ENCODE data around the gene MMAB. TPM values are rescaled to one million over a fixed set of nuclear protein-coding genes. Genes with fewer than 3 reads are reported as not detected.

Gene MMAB
- polyA plus RNA-seq, 2 of the 4 experiments (the other 2 are of a cell fraction): 26.1 to 36.8 TPM

DNA sequence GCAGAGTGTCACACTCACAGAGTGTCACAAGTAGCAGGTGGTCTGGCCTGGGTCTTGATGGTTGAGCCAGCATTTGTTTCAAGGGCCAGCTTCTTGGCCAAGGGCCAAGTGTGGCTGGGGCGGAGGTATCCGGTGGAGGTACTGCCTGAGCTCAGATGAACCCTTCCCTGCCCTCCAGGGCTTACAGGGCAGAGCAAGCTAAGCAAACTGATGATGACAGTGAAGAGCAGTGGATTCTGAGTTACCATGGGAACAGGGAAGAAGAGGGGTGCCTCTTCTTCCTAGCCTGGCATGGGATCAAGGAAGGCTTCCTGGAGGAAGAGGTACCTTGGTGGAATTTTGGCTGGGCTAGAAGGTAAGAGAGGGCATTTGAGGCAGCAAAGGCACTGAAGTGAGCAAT, 36.0 kb upstream of the MMAB start:
- CTCF ChIA-PET: interaction anchor here (0.6 to 5.8 kb wide), 2 partner anchors 11 to 166 kb away, joined by 3 to 54 read pairs; no protein-coding TSS in a partner anchor
- FAIRE-seq: no peak
- Histone ChIP-seq H3K4me2 (no peak overlapping the region), H3K27ac (no peak overlapping the region), H3K9me3 (no peaks in the 10 kb centered on the region), H3K4me1 (no peaks in the 10 kb centered on the region), H3K4me3 (no peak overlapping the region)
- POLR2A ChIA-PET: no interaction called here
- DNase-seq (ENCODE audit: low read depth in 1 of 2, low spot score in 1 of 2): peak in 1 of 2 experiments; percentile 20
- TF ChIP-seq NFE2L2 (conservative IDR thresholded peaks at IDR 0.05; ENCODE audit: low read length) (no peak), EHF (CRISPR knock-in tag; IDR thresholded peaks at IDR 0.05) (no peak), POLR2A (IDR thresholded peaks at IDR 0.05; ENCODE audit: low read length) (no peak), ZFP36 (IDR thresholded peaks at IDR 0.05; ENCODE audit: borderline replicate concordance, partially characterized antibody) (peak; percentile 75)
- TF ChIP-seq, protein P1, sequence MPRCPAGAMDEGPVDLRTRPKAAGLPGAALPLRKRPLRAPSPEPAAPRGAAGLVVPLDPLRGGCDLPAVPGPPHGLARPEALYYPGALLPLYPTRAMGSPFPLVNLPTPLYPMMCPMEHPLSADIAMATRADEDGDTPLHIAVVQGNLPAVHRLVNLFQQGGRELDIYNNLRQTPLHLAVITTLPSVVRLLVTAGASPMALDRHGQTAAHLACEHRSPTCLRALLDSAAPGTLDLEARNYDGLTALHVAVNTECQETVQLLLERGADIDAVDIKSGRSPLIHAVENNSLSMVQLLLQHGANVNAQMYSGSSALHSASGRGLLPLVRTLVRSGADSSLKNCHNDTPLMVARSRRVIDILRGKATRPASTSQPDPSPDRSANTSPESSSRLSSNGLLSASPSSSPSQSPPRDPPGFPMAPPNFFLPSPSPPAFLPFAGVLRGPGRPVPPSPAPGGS (IDR thresholded peaks at IDR 0.05): no peak
- no peak for ATAC-seq
- 12% methylated on average over 2 of the region's 2 CpGs for WGBS (ENCODE audit: missing lambda C conversion rate)

DNA sequence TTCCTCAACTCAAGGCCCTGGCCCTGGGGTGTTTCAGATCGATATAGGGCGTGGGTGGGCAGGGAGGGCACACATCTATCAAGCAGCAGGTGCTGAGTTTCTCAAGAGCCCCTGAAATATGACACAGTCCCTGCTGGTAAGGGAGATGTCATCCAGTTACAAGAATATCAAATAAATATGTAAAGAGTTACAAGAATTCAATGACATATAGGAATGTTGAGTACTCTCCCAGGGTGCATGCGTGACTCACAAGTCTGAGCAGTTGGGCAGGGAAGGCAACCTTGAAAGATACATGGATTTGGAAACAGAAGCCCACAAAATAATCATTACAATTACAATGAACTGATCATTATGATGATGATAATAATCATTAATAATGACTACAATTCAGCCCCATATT, 35.5 kb upstream of the MMAB start:
- WGBS (ENCODE audit: missing lambda C conversion rate): 35% methylated on average over 3 of the region's 3 CpGs
- DNase-seq (ENCODE audit: low read depth in 1 of 2, low spot score in 1 of 2) (no peak), FAIRE-seq (no peak), ATAC-seq (no peak)
- ChIA-PET CTCF (interaction anchor here (5.8 kb wide), 1 partner anchor 11 kb away, joined by 54 read pairs; no protein-coding TSS in a partner anchor), POLR2A (no interaction called here)
- no peak overlapping the region for H3K4me2 ChIP-seq
- H3K4me3 ChIP-seq: no peak overlapping the region
- TF ChIP-seq ESRRA (IDR thresholded peaks at IDR 0.05; ENCODE audit: borderline replicate concordance, low read length) (no peak), EHF (CRISPR knock-in tag; IDR thresholded peaks at IDR 0.05) (no peak), FOXS1 (CRISPR knock-in tag; IDR thresholded peaks at IDR 0.05) (no peak), FOSB (CRISPR knock-in tag; IDR thresholded peaks at IDR 0.05) (no peak), POLR2A (IDR thresholded peaks at IDR 0.05; ENCODE audit: low read length) (no peak), FOSL2 (IDR thresholded peaks at IDR 0.05) (no peak), FOSL2 (CRISPR knock-in tag; IDR thresholded peaks at IDR 0.05) (no peak), SMC3 (IDR thresholded peaks at IDR 0.05) (no peak), KDM5A (IDR thresholded peaks at IDR 0.05) (no peak), JUN (IDR thresholded peaks at IDR 0.05) (no peak), RARB (CRISPR knock-in tag; IDR thresholded peaks at IDR 0.05) (no peak)
- TF ChIP-seq, protein P2, sequence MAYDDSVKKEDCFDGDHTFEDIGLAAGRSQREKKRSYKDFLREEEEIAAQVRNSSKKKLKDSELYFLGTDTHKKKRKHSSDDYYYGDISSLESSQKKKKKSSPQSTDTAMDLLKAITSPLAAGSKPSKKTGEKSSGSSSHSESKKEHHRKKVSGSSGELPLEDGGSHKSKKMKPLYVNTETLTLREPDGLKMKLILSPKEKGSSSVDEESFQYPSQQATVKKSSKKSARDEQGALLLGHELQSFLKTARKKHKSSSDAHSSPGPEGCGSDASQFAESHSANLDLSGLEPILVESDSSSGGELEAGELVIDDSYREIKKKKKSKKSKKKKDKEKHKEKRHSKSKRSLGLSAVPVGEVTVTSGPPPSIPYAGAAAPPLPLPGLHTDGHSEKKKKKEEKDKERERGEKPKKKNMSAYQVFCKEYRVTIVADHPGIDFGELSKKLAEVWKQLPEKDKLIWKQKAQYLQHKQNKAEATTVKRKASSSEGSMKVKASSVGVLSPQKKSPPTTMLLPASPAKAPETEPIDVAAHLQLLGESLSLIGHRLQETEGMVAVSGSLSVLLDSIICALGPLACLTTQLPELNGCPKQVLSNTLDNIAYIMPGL (CRISPR knock-in tag; IDR thresholded peaks at IDR 0.05; ENCODE audit: borderline replicate concordance): no peak
- TF ChIP-seq, protein P3, sequence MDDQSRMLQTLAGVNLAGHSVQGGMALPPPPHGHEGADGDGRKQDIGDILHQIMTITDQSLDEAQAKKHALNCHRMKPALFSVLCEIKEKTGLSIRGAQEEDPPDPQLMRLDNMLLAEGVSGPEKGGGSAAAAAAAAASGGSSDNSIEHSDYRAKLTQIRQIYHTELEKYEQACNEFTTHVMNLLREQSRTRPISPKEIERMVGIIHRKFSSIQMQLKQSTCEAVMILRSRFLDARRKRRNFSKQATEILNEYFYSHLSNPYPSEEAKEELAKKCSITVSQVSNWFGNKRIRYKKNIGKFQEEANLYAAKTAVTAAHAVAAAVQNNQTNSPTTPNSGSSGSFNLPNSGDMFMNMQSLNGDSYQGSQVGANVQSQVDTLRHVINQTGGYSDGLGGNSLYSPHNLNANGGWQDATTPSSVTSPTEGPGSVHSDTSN (IDR thresholded peaks at IDR 0.05): no peak
- H3K4me1 ChIP-seq: no peaks in the 10 kb centered on the region
- H3K27ac ChIP-seq: no peak overlapping the region
- H3K9me3 ChIP-seq: no peaks in the 10 kb centered on the region

DNA sequence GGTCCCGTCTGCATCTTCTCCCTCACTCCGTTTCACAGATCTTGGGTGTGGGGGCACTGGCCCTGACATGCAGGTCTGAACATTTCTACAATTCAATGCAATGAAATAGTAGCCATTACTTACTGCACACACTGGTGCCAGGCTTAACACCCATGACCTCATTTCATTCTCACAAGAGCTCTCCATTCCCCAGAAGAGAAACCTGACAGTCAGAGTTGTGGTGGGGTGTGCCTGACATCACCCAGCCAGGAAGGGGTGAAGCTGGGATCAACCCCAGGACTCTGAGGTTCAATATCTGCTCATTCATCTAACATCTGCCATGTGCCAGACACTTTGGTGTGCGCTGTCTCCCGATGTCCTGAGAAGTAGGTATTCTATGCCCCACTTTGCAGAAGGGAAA, 35.0 kb upstream of the MMAB start:
- WGBS (ENCODE audit: missing lambda C conversion rate): 67% methylated on average over 4 of the region's 4 CpGs
- Histone ChIP-seq H3K4me1 (no peaks in the 10 kb centered on the region), H3K4me2 (no peak overlapping the region), H3K4me3 (no peak overlapping the region), H3K27ac (no peak overlapping the region), H3K9me3 (no peaks in the 10 kb centered on the region)
- no peak for FAIRE-seq
- no peak for ATAC-seq
- DNase-seq (ENCODE audit: low read depth in 1 of 2, low spot score in 1 of 2): no peak
- POLR2A ChIA-PET: interaction anchor here (0.6 kb wide), 1 partner anchor 87 kb away, joined by 3 read pairs; no protein-coding TSS in a partner anchor
- TF ChIP-seq NFE2L2 (conservative IDR thresholded peaks at IDR 0.05; ENCODE audit: low read length) (no peak), FOSB (CRISPR knock-in tag; IDR thresholded peaks at IDR 0.05) (no peak), TP53 (CRISPR knock-in tag; IDR thresholded peaks at IDR 0.05) (no peak), ZFP36 (IDR thresholded peaks at IDR 0.05; ENCODE audit: borderline replicate concordance, partially characterized antibody) (no peak), BHLHE40 (IDR thresholded peaks at IDR 0.05; ENCODE audit: low read depth, low read length) (no peak), CBX2 (IDR thresholded peaks at IDR 0.05; ENCODE audit: borderline replicate concordance, low read depth) (no peak), ZSCAN20 (CRISPR knock-in tag; IDR thresholded peaks at IDR 0.05) (no peak), POLR2AphosphoS2 (conservative IDR thresholded peaks at IDR 0.05; ENCODE audit: low read length) (no peak), EHMT2 (IDR thresholded peaks at IDR 0.05; ENCODE audit: low read depth) (no peak), RARB (CRISPR knock-in tag; IDR thresholded peaks at IDR 0.05) (no peak)
- TF ChIP-seq, protein P4, sequence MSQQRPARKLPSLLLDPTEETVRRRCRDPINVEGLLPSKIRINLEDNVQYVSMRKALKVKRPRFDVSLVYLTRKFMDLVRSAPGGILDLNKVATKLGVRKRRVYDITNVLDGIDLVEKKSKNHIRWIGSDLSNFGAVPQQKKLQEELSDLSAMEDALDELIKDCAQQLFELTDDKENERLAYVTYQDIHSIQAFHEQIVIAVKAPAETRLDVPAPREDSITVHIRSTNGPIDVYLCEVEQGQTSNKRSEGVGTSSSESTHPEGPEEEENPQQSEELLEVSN (IDR thresholded peaks at IDR 0.05; ENCODE audit: borderline replicate concordance, low read depth): no peak
- TF ChIP-seq, protein P5, sequence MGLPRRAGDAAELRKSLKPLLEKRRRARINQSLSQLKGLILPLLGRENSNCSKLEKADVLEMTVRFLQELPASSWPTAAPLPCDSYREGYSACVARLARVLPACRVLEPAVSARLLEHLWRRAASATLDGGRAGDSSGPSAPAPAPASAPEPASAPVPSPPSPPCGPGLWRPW (IDR thresholded peaks at IDR 0.05): no peak
- TF ChIP-seq, protein P6, sequence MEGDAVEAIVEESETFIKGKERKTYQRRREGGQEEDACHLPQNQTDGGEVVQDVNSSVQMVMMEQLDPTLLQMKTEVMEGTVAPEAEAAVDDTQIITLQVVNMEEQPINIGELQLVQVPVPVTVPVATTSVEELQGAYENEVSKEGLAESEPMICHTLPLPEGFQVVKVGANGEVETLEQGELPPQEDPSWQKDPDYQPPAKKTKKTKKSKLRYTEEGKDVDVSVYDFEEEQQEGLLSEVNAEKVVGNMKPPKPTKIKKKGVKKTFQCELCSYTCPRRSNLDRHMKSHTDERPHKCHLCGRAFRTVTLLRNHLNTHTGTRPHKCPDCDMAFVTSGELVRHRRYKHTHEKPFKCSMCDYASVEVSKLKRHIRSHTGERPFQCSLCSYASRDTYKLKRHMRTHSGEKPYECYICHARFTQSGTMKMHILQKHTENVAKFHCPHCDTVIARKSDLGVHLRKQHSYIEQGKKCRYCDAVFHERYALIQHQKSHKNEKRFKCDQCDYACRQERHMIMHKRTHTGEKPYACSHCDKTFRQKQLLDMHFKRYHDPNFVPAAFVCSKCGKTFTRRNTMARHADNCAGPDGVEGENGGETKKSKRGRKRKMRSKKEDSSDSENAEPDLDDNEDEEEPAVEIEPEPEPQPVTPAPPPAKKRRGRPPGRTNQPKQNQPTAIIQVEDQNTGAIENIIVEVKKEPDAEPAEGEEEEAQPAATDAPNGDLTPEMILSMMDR (IDR thresholded peaks at IDR 0.05): no peak
- CTCF ChIA-PET: interaction anchor here (5.8 kb wide), 1 partner anchor 10 kb away, joined by 54 read pairs; no protein-coding TSS in a partner anchor
